SK-N-SH treated with all-trans-retinoic acid at 6 μM for 48 hours (cell line): Measurements from ENCODE around the gene DDX39B.
"Not testable (repeated sequence)": the region's sequence is repeated elsewhere in the genome, so short reads cannot be mapped to it uniquely, and the experiment has no call there.

ENCODE experiments used
- ATAC-seq: fragments of 200-7000 bp; cut with Tn5 transposase; 3 replicates; pipeline ENCODE4 v1.9.1; 2020; ENCODE audit warnings: mild to moderate bottlenecking, moderate library complexity
- ARNTL ChIP-seq: fragments of 450-650 bp; formaldehyde crosslinking; IDR thresholded peaks from 2 replicates; pipeline ENCODE4 v1.5.0; 2020; ENCODE audit warnings: low read depth, mild to moderate bottlenecking, moderate library complexity, borderline replicate concordance
- BACH2 ChIP-seq: fragments of 250-450 bp; sonication (Bioruptor Pico); IDR thresholded peaks from 2 replicates; pipeline ENCODE4 v1.9.0; 2021; ENCODE audit warnings: mild to moderate bottlenecking, borderline replicate concordance
- CSDC2 ChIP-seq: fragments of 250-450 bp; sonication (Bioruptor Pico); IDR thresholded peaks from 2 replicates; pipeline ENCODE4 v1.5.0; 2020; ENCODE audit warnings: mild to moderate bottlenecking, moderate library complexity
- GLIS3 ChIP-seq: fragments of 250-450 bp; sonication (Bioruptor Pico); IDR thresholded peaks from 2 replicates; pipeline ENCODE4 v1.5.0; 2020; ENCODE audit warnings: mild to moderate bottlenecking, moderate library complexity
- ISL1 ChIP-seq: fragments of 250-450 bp; sonication (Bioruptor Pico); IDR thresholded peaks from 2 replicates; pipeline ENCODE4 v2.1.2; 2022; ENCODE audit warnings: mild to moderate bottlenecking, moderate library complexity
- OSR1 ChIP-seq: fragments of 250-450 bp; sonication (Bioruptor Pico); IDR thresholded peaks from 2 replicates; pipeline ENCODE4 v1.8.0; 2022; ENCODE audit warnings: moderate library complexity, mild to moderate bottlenecking, inconsistent platforms
- PPARA ChIP-seq: fragments of 250-450 bp; sonication (Bioruptor Pico); IDR thresholded peaks from 2 replicates; pipeline ENCODE4 v1.5.0; 2020; ENCODE audit warnings: mild to moderate bottlenecking, borderline replicate concordance
- SNAI2 ChIP-seq: fragments of 250-450 bp; sonication (Bioruptor Pico); IDR thresholded peaks from 2 replicates; pipeline ENCODE4 v1.5.0; 2020; ENCODE audit warnings: mild to moderate bottlenecking, moderate library complexity
- TCF4 ChIP-seq: fragments of 250-450 bp; sonication (Bioruptor Pico); IDR thresholded peaks from 2 replicates; pipeline ENCODE4 v1.8.0; 2021; ENCODE audit warnings: mild to moderate bottlenecking, moderate library complexity, borderline replicate concordance
- TOX ChIP-seq: fragments of 250-450 bp; sonication (Bioruptor Pico); IDR thresholded peaks from 2 replicates; pipeline ENCODE4 v1.8.0; 2021; ENCODE audit warnings: mild to moderate bottlenecking, moderate library complexity, borderline replicate concordance
- ZC3H10 ChIP-seq: fragments of 250-450 bp; sonication (Bioruptor Pico); IDR thresholded peaks from 2 replicates; pipeline ENCODE4 v1.5.1; 2021; ENCODE audit warnings: mild to moderate bottlenecking, moderate library complexity
- ZFP3 ChIP-seq: fragments of 250-450 bp; sonication (Bioruptor Pico); IDR thresholded peaks from 2 replicates; pipeline ENCODE4 v1.5.0; 2020; ENCODE audit warnings: mild to moderate bottlenecking, moderate library complexity
- ZFP30 ChIP-seq: fragments of 450-650 bp; formaldehyde crosslinking; IDR thresholded peaks from 2 replicates; pipeline ENCODE4 v1.5.0; 2022; ENCODE audit warnings: mild to moderate bottlenecking, moderate library complexity
- ZNF565 ChIP-seq: fragments of 450-650 bp; formaldehyde crosslinking; conservative IDR thresholded peaks from 2 replicates; pipeline ENCODE4 v1.5.0; 2020; ENCODE audit warnings: low read depth, mild to moderate bottlenecking, moderate library complexity
- ZNF70 ChIP-seq: fragments of 450-650 bp; formaldehyde crosslinking; IDR thresholded peaks from 2 replicates; pipeline ENCODE4 v1.5.0; 2020; ENCODE audit warnings: mild to moderate bottlenecking, moderate library complexity
- ZNF8 ChIP-seq: fragments of 450-650 bp; formaldehyde crosslinking; IDR thresholded peaks from 2 replicates; pipeline ENCODE4 v1.5.0; 2020; ENCODE audit warnings: mild to moderate bottlenecking, moderate library complexity
- TF ChIP-seq, protein P1 (sequence below): fragments of 250-450 bp; sonication (Bioruptor Pico); IDR thresholded peaks from 2 replicates; pipeline ENCODE4 v1.8.0; 2020; ENCODE audit warnings: mild to moderate bottlenecking, moderate library complexity, borderline replicate concordance
- TF ChIP-seq, protein P2 (sequence below): fragments of 250-450 bp; sonication (Bioruptor Pico); IDR thresholded peaks from 2 replicates; pipeline ENCODE4 v1.5.1; 2020; ENCODE audit warnings: low read depth, mild to moderate bottlenecking, moderate library complexity
- TF ChIP-seq, protein P3 (sequence below): fragments of 250-450 bp; sonication (Bioruptor Pico); IDR thresholded peaks from 2 replicates; pipeline ENCODE4 v1.5.1; 2021; ENCODE audit warnings: mild to moderate bottlenecking, moderate library complexity

DDX39B gene

GRCh38 chr6:31497531-31498476, 44.0 kb downstream of the DDX39B start, which contains the start of gene MICB (continued):
- TF ChIP-seq OSR1 (CRISPR knock-in tag) (no peak), ZNF8 (CRISPR knock-in tag) (no peak)

DNA sequence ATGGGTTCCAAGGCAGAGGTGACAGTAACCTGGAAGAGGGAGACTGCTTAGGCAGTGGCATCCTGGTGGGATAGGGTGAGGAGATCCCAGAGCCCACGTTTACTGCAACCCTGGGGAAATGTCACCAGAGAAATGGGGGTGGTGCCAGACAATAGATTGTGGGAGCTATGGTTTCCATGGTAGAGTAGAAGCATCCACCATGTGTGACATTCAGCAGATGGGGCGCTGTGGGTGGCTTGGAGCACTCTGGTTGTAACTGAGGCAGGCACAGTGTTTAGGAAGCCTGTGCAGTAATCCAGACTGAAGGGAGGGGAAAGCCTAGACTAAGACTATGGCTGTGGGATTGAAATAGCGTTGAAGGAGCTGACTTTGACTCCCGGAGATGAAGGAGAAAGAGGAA, 45.0 kb downstream of the DDX39B start:
- ATAC-seq: not testable (repeated sequence)

DNA sequence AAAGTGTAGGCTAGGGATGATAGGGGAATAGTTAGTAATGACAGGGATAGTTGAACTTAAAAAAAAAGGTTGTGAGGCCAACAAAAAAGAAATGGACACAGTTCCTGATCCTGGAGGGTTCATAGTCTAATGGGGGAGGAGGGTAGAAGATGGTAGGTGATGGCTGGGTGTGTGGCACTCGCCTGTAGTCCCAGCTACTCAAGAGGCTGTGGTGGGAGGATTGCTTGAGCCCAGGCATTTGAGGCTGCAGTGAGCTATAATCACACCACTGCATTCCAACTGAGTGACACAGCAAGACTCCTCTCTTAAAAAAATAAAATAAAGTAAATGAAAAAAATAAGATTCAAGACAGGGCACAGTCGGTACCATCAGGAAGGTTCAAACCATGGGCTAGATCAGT, 46.2 kb downstream of the DDX39B start:
- peak; percentile 21 for ATAC-seq
- TF ChIP-seq TCF4 (CRISPR knock-in tag) (no peak), ZFP3 (CRISPR knock-in tag) (no peak), ZNF70 (CRISPR knock-in tag) (no peak)

- peak; percentile 79 for ATAC-seq
- TF ChIP-seq ARNTL (CRISPR knock-in tag) (no peak), PPARA (CRISPR knock-in tag) (no peak), TOX (no peak), BACH2 (CRISPR knock-in tag) (no peak), SNAI2 (CRISPR knock-in tag) (no peak), GLIS3 (CRISPR knock-in tag) (no peak), ZNF70 (CRISPR knock-in tag) (no peak), ZNF565 (no peak), OSR1 (CRISPR knock-in tag) (no peak), ZNF8 (CRISPR knock-in tag) (no peak), ZFP30 (CRISPR knock-in tag) (no peak), CSDC2 (no peak), ZC3H10 (CRISPR knock-in tag) (no peak), ISL1 (CRISPR knock-in tag) (no peak), TCF4 (CRISPR knock-in tag) (no peak)
- TF ChIP-seq, protein P1, sequence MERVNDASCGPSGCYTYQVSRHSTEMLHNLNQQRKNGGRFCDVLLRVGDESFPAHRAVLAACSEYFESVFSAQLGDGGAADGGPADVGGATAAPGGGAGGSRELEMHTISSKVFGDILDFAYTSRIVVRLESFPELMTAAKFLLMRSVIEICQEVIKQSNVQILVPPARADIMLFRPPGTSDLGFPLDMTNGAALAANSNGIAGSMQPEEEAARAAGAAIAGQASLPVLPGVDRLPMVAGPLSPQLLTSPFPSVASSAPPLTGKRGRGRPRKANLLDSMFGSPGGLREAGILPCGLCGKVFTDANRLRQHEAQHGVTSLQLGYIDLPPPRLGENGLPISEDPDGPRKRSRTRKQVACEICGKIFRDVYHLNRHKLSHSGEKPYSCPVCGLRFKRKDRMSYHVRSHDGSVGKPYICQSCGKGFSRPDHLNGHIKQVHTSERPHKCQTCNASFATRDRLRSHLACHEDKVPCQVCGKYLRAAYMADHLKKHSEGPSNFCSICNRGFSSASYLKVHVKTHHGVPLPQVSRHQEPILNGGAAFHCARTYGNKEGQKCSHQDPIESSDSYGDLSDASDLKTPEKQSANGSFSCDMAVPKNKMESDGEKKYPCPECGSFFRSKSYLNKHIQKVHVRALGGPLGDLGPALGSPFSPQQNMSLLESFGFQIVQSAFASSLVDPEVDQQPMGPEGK (CRISPR knock-in tag): no peak
- TF ChIP-seq, protein P2, sequence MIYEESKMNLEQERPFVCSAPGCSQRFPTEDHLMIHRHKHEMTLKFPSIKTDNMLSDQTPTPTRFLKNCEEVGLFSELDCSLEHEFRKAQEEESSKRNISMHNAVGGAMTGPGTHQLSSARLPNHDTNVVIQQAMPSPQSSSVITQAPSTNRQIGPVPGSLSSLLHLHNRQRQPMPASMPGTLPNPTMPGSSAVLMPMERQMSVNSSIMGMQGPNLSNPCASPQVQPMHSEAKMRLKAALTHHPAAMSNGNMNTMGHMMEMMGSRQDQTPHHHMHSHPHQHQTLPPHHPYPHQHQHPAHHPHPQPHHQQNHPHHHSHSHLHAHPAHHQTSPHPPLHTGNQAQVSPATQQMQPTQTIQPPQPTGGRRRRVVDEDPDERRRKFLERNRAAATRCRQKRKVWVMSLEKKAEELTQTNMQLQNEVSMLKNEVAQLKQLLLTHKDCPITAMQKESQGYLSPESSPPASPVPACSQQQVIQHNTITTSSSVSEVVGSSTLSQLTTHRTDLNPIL: no peak
- TF ChIP-seq, protein P3, sequence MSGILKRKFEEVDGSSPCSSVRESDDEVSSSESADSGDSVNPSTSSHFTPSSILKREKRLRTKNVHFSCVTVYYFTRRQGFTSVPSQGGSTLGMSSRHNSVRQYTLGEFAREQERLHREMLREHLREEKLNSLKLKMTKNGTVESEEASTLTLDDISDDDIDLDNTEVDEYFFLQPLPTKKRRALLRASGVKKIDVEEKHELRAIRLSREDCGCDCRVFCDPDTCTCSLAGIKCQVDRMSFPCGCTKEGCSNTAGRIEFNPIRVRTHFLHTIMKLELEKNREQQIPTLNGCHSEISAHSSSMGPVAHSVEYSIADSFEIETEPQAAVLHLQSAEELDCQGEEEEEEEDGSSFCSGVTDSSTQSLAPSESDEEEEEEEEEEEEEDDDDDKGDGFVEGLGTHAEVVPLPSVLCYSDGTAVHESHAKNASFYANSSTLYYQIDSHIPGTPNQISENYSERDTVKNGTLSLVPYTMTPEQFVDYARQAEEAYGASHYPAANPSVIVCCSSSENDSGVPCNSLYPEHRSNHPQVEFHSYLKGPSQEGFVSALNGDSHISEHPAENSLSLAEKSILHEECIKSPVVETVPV (CRISPR knock-in tag): no peak
These were observed 47.7 kb downstream of the DDX39B start for GRCh38 chr6:31493875-31494694.

DNA sequence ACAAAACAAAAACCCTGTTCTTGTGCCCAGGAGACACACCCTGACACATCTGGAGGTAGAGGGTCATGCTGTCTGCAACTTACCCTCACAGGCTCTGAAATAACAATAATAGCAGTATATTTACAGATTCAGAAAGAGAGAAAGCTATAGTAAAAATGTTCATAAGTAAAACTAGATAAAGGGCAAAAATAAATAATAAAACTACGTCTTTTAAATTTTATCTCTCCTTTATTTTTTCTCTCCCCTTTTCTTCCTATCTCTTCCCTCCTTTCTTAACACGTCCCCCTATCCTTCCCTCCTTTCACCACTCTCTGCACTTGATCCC, 48.3 kb downstream of the DDX39B start:
- not testable (repeated sequence) for ATAC-seq
